Measurements from ENCODE around the gene RAD51B. TPM values are rescaled to one million over a fixed set of nuclear protein-coding genes. Genes with fewer than 3 reads are reported as not detected.

The RAD51B gene
- total and polyA plus RNA-seq, 2 experiments from 2014 or later, result 10.1 to 18.0 TPM

- peaks cover 57% of the 10 kb centered on the region for H3K4me1 ChIP-seq (ENCODE audit: insufficient read depth)
Measured at GRCh38 chr14:68239988-68240771, 420.6 kb downstream of the RAD51B start.

DNA sequence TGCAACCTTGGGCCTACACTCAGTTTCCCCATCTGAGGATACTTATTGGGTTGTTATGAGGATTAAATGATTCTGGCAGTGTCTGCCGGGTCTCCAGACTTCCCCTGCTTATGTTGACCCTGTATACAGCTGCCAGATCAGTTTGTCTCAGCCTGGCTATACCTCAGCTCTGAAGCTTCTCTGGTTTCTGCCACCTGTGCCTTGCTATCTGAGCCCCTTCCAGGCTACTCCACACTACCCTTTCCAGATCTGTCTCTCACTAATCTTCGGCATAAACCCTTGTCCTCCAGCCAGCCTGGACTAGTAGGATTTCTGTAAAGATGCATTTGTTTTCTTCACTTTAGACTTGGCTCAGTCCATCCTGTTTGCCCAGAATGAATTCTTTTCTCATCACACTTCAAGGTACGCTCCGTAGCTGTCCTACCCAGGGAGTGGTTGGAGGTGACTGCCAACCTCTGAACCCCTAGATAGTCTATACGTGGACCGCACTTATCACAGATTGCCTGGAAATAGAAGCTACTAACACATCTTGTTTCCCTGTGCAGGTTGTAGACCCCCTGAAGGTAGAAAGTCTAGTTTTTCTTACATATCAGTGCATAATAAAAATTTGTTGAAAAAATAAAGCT, 422.4 kb downstream of the RAD51B start:
- Histone ChIP-seq H3K4me1 (ENCODE audit: insufficient read depth) (peaks cover 69% of the 10 kb centered on the region), H3K79me2 (no peaks in the 10 kb centered on the region), H3K9me3 (ENCODE audit: low read depth) (no peaks in the 10 kb centered on the region), H3K27ac (peak overlapping the region; percentile 90), H3K36me3 (replicated peaks; ENCODE audit: insufficient read depth, low read depth) (no peaks in the 10 kb centered on the region), H2AFZ (no peak overlapping the region), H3K4me3 (no peak overlapping the region), H4K20me1 (ENCODE audit: insufficient read depth, poor library complexity, severe bottlenecking) (no peaks in the 10 kb centered on the region), H3K27me3 (no peaks in the 10 kb centered on the region), H3K4me2 (no peak overlapping the region), H3K9me2 (replicated peaks; ENCODE audit: insufficient read depth) (no peaks in the 10 kb centered on the region)
- 84% methylated on average over 6 of the region's 6 CpGs for WGBS (ENCODE audit: low lambda C conversion rate, missing lambda C conversion rate)
- TF ChIP-seq CTCF (IDR thresholded peaks at IDR 0.05; ENCODE audit: poor library complexity) (no peak), EZH2 (IDR thresholded peaks at IDR 0.05; ENCODE audit: borderline replicate concordance) (no peak), EZH2phosphoT487 (IDR thresholded peaks at IDR 0.05; ENCODE audit: low read depth, severe bottlenecking, unreplicated experiment) (no peak)
- no peak for DNase-seq (ENCODE audit: low spot score)

More at GRCh38 chr14:68239988-68240771, 420.6 kb downstream of the RAD51B start:
- Histone ChIP-seq H2AFZ (peak overlapping the region; percentile 41), H3K27ac (peak overlapping the region; percentile 90), H3K79me2 (no peaks in the 10 kb centered on the region), H3K9me2 (replicated peaks; ENCODE audit: insufficient read depth) (no peaks in the 10 kb centered on the region), H3K36me3 (replicated peaks; ENCODE audit: insufficient read depth, low read depth) (no peaks in the 10 kb centered on the region), H3K9me3 (ENCODE audit: low read depth) (no peaks in the 10 kb centered on the region), H4K20me1 (ENCODE audit: insufficient read depth, poor library complexity, severe bottlenecking) (no peaks in the 10 kb centered on the region), H3K4me3 (no peak overlapping the region), H3K27me3 (no peaks in the 10 kb centered on the region), H3K4me2 (peak overlapping the region; percentile 49)
- 44% methylated on average over 9 of the region's 9 CpGs for WGBS (ENCODE audit: low lambda C conversion rate, missing lambda C conversion rate)
- peak; percentile 56 for DNase-seq (ENCODE audit: low spot score)
- TF ChIP-seq EZH2phosphoT487 (IDR thresholded peaks at IDR 0.05; ENCODE audit: low read depth, severe bottlenecking, unreplicated experiment) (no peak), EZH2 (IDR thresholded peaks at IDR 0.05; ENCODE audit: borderline replicate concordance) (no peak), CTCF (IDR thresholded peaks at IDR 0.05; ENCODE audit: poor library complexity) (no peak)

DNA sequence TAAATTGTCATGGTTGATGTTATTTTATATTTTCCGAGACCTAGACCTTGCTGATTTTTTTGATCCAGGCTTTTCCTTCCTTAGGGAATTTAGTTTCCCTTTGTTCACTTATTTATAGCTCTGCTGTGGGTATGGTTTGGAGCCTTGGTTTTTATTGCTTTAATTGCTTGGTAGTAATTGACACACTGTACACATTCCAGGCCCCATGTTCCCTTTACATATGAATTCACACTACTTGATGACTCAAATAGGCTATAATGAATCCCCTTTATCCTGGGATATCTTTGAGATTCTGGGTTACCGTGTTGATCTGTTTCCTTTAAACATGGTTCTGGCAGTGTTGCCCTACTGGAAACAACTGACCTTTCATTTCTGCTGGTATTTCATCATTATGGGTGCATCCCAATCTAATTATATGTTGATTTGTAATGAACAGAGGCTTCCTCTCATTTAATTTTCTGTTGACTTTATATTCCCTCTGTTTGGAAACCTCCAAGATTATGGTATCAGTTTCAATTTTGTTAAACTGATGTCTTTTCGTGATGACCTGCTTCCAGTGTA, 424.0 kb downstream of the RAD51B start:
- no peaks in the 10 kb centered on the region for H3K9me2 ChIP-seq (replicated peaks; ENCODE audit: insufficient read depth)
- WGBS (ENCODE audit: low lambda C conversion rate, missing lambda C conversion rate), result 70% methylated on average over 3 of the region's 3 CpGs
- no peaks in the 10 kb centered on the region for H3K9me3 ChIP-seq (ENCODE audit: low read depth)
- no peak for DNase-seq (ENCODE audit: low spot score)
- no peak overlapping the region for H3K4me2 ChIP-seq
- H3K36me3 ChIP-seq (replicated peaks; ENCODE audit: insufficient read depth, low read depth), result no peaks in the 10 kb centered on the region
- H3K4me1 ChIP-seq (ENCODE audit: insufficient read depth), result peaks cover 77% of the 10 kb centered on the region
- H3K4me3 ChIP-seq, result no peak overlapping the region
- no peaks in the 10 kb centered on the region for H3K27me3 ChIP-seq
- H3K79me2 ChIP-seq, result no peaks in the 10 kb centered on the region
- H3K27ac ChIP-seq, result peak overlapping the region; percentile 93
- H4K20me1 ChIP-seq (ENCODE audit: insufficient read depth, poor library complexity, severe bottlenecking), result no peaks in the 10 kb centered on the region
- no peak for TF ChIP-seq EZH2phosphoT487 (IDR thresholded peaks at IDR 0.05; ENCODE audit: low read depth, severe bottlenecking, unreplicated experiment)
- TF ChIP-seq CTCF (IDR thresholded peaks at IDR 0.05; ENCODE audit: poor library complexity), result no peak
- TF ChIP-seq EZH2 (IDR thresholded peaks at IDR 0.05; ENCODE audit: borderline replicate concordance), result no peak
- no peak overlapping the region for H2AFZ ChIP-seq

Measured in hepatocyte (in vitro differentiated cells).